HepG2 (cell line): ENCODE measurements around the gene ITGA2. TPM values are rescaled to one million over a fixed set of nuclear protein-coding genes. Genes with fewer than 3 reads are reported as not detected.

ENCODE experiments used
- ATAC-seq: fragments of 200-7000 bp; cut with Tn5 transposase; 3 replicates; pipeline ENCODE4 v1.9.1; 2020; ENCODE audit warnings: mild to moderate bottlenecking, moderate library complexity
- BruUV-seq: library from RNA; stranded (reverse); fragments of 400-500 nt; replicated peaks from 2 replicates; lab custom pipeline; 2021; lab: Mats Ljungman, UMichigan
- CTCF ChIA-PET: fragments of 300-600 bp; formaldehyde crosslinking; extraction: SDS; loops from one replicate; lab custom pipeline; 2021; ENCODE audit warnings: low total read pairs, inconsistent platforms, low intra/inter-chr PET ratio; lab: Yijun Ruan, JAX
- POLR2A ChIA-PET: fragments of 350-600 bp; sonication (Branson Sonifier 250); formaldehyde crosslinking; loops from one replicate; lab custom pipeline; 2020; ENCODE audit warnings: antibody characterized with exemption, inconsistent platforms; lab: Yijun Ruan, JAX
- DNase-seq: peaks from one replicate; pipeline ENCODE4 v3.0.0-alpha.2; 2015; ENCODE audit warnings: low spot score
- FAIRE-seq: peaks from 3 replicates; lab custom pipeline; 2011; peaks lifted over from hg19 to GRCh38; lab: Jason Lieb, UNC
- H2AFZ ChIP-seq: one replicate; pipeline ENCODE4 v1.6.1; 2011; ENCODE audit warnings: low read length, inconsistent platforms
- H3K27ac ChIP-seq: fragments of 300-600 bp; 3 replicates; pipeline ENCODE4 v1.8.0; 2011; ENCODE audit warnings: mixed run types, mild to moderate bottlenecking, mixed read lengths, low read length, inconsistent platforms; ENCODE audit not compliant: insufficient read depth; ENCODE audit errors: extremely low read length
- H3K27me3 ChIP-seq, 2 experiments: fragments of 200-600 bp in 1 of 2; 2 replicates in 1 of 2; 3 replicates in 1 of 2; pipeline versions ENCODE4 v1.6.0 to v1.8.0; 2011; ENCODE audit warnings: low read length in 2 of 2, mild to moderate bottlenecking in 2 of 2, moderate library complexity in 2 of 2, inconsistent platforms in 1 of 2; ENCODE audit not compliant: insufficient read depth in 2 of 2, control insufficient read depth in 1 of 2
- H3K36me3 ChIP-seq, 2 experiments: fragments of 200-600 bp in 1 of 2; replicated peaks in 1 of 2; 2 replicates in 1 of 2; 3 replicates in 1 of 2; pipeline versions ENCODE4 v1.5.1 to v1.8.0; 2011; ENCODE audit warnings: low read length in 2 of 2, inconsistent platforms in 1 of 2; ENCODE audit not compliant: insufficient read depth in 2 of 2, control insufficient read depth in 1 of 2
- H3K4me1 ChIP-seq: 2 replicates; pipeline ENCODE4 v1.5.1; 2012; ENCODE audit warnings: low read length, inconsistent platforms; ENCODE audit not compliant: insufficient read depth
- H3K4me2 ChIP-seq: 2 replicates; pipeline ENCODE4 v1.6.0; 2011; ENCODE audit warnings: low read depth, low read length, inconsistent platforms
- H3K4me3 ChIP-seq, 3 experiments: fragments of 200-600 bp in 1 of 3; sonication (generic), shearing (Covaris generic) in 1 of 3; replicated peaks in 1 of 3; 2 replicates each; pipeline ENCODE4 v1.5.1; 2011 to 2016; ENCODE audit warnings: low read length in 3 of 3, inconsistent platforms in 2 of 3, low read depth in 2 of 3, mild to moderate bottlenecking in 2 of 3, control low read depth in 1 of 3, mixed read lengths in 1 of 3; ENCODE audit not compliant: insufficient read depth in 1 of 3
- H3K79me2 ChIP-seq: one replicate; pipeline ENCODE4 v1.6.1; 2011; ENCODE audit warnings: low read length, inconsistent platforms; ENCODE audit not compliant: insufficient read depth
- H3K9ac ChIP-seq: 2 replicates; pipeline ENCODE4 v1.6.0; 2011; ENCODE audit warnings: mild to moderate bottlenecking, low read depth, low read length, inconsistent platforms; ENCODE audit not compliant: insufficient read depth
- H3K9me3 ChIP-seq: 2 replicates; pipeline ENCODE4 v1.5.1; 2012; ENCODE audit warnings: mild to moderate bottlenecking, low read length
- H4K20me1 ChIP-seq: 2 replicates; pipeline ENCODE4 v1.6.0; 2011; ENCODE audit warnings: inconsistent platforms, mild to moderate bottlenecking, low read length, moderate library complexity; ENCODE audit not compliant: insufficient read depth
- CENPT ChIP-seq: sonication (generic); formaldehyde crosslinking; IDR thresholded peaks from 2 replicates; pipeline ENCODE4 v1.8.0; 2022; ENCODE audit warnings: low read depth, mild to moderate bottlenecking, moderate library complexity, missing genetic modification reagents
- CERS6 ChIP-seq: sonication (generic); formaldehyde crosslinking; IDR thresholded peaks from 2 replicates; pipeline ENCODE4 v1.5.0; 2020; ENCODE audit warnings: missing genetic modification reagents
- ETV6 ChIP-seq: sonication (generic); formaldehyde crosslinking; conservative IDR thresholded peaks from 2 replicates; pipeline ENCODE4 v1.4.0; 2020; ENCODE audit warnings: missing genetic modification reagents
- FOXM1 ChIP-seq: sonication (generic); formaldehyde crosslinking; IDR thresholded peaks from 2 replicates; pipeline ENCODE4 v1.5.0; 2020; ENCODE audit warnings: missing genetic modification reagents
- NR2F2 ChIP-seq: IDR thresholded peaks from 2 replicates; pipeline ENCODE4 v1.6.1; 2012; ENCODE audit warnings: low read depth, inconsistent platforms, borderline replicate concordance
- RAD51 ChIP-seq: fragments of 450-650 bp; IDR thresholded peaks from 2 replicates; pipeline ENCODE4 v1.6.1; 2016; ENCODE audit warnings: borderline replicate concordance
- SRY ChIP-seq: sonication (generic); formaldehyde crosslinking; IDR thresholded peaks from 2 replicates; pipeline ENCODE4 v1.8.0; 2022; ENCODE audit warnings: mild to moderate bottlenecking, missing genetic modification reagents
- SUZ12 ChIP-seq: fragments of 150-350 bp; IDR thresholded peaks from 2 replicates; pipeline ENCODE4 v1.6.1; 2014; ENCODE audit warnings: low read depth, low read length
- U2AF2 ChIP-seq: fragments of 200-400 bp; formaldehyde crosslinking; IDR thresholded peaks from 2 replicates; pipeline ENCODE4 v1.6.1; 2017; ENCODE audit warnings: low read depth, mild to moderate bottlenecking, low read length
- ZNF124 ChIP-seq: sonication (generic); formaldehyde crosslinking; IDR thresholded peaks from 2 replicates; pipeline ENCODE4 v1.4.0; 2020; ENCODE audit warnings: missing genetic modification reagents
- ZNF260 ChIP-seq: sonication (generic); formaldehyde crosslinking; IDR thresholded peaks from 2 replicates; pipeline ENCODE4 v1.4.0; 2020; ENCODE audit warnings: missing genetic modification reagents, low read depth, mild to moderate bottlenecking, borderline replicate concordance
- ZNF547 ChIP-seq: sonication (generic); formaldehyde crosslinking; IDR thresholded peaks from 2 replicates; pipeline ENCODE4 v1.5.1; 2020; ENCODE audit warnings: mild to moderate bottlenecking, missing genetic modification reagents
- ZNF746 ChIP-seq: sonication (generic); formaldehyde crosslinking; IDR thresholded peaks from 2 replicates; pipeline ENCODE4 v1.8.0; 2022; ENCODE audit warnings: mild to moderate bottlenecking, missing genetic modification reagents
- WGBS: methylation state at CpG from one replicate; pipeline ENCODE4 v1.1.6; 2017; ENCODE audit warnings: low lambda C conversion rate; 5-methylcytosine and 5-hydroxymethylcytosine counted together
- in situ Hi-C: cut with HindIII; loops from 2 replicates; pipeline ENCODE4 v1.10.0; 2017; ENCODE audit warnings: low pct_unique_long_range_greater_than_20kb; ENCODE audit not compliant: extremely low pct_ligation_motif_present
- intact Hi-C: fragments of 100-400 bp; cut with micrococcal nuclease; formaldehyde crosslinking; loops from one replicate; pipeline ENCODE4 v1.10.0; 2022; ENCODE audit not compliant: unreplicated experiment
- polyA plus RNA-seq, 8 experiments: library from polyadenylated mRNA; depleted of rRNA in 3 of 8; stranded (reverse) in 7 of 8; unstranded in 1 of 8; fragments of >200 nt; fragmentation: Illumina TruSeq in 4 of 8; extraction: Trizol in 4 of 8; gene quantifications; 2 replicates each; pipeline versions ENCODE4 v1.2.1 to v1.2.3, GENCODE V29; 2011 to 2016; ENCODE audit warnings: low read depth in 4 of 8, missing spikeins in 1 of 8, mixed read lengths in 1 of 8; ENCODE audit not compliant: insufficient read depth in 1 of 8
- total RNA-seq, 5 experiments: library from RNA; depleted of rRNA; stranded (reverse); fragments of >200 nt; fragmentation: Illumina TruSeq; extraction: Trizol; gene quantifications; 2 replicates each; pipeline ENCODE4 v1.2.3, GENCODE V29; 2016; ENCODE audit warnings: low read depth in 1 of 5
- TF ChIP-seq, protein P1 (sequence below): sonication (generic); formaldehyde crosslinking; IDR thresholded peaks from 2 replicates; pipeline ENCODE4 v1.8.0; 2022; ENCODE audit warnings: missing genetic modification reagents, mild to moderate bottlenecking, borderline replicate concordance
- TF ChIP-seq, protein P2 (sequence below): sonication (generic); formaldehyde crosslinking; IDR thresholded peaks from 2 replicates; pipeline ENCODE4 v1.8.0; 2022; ENCODE audit warnings: missing genetic modification reagents, low read depth, mild to moderate bottlenecking, borderline replicate concordance
- TF ChIP-seq, protein P3 (sequence below): sonication (generic); formaldehyde crosslinking; IDR thresholded peaks from 2 replicates; pipeline ENCODE4 v1.4.0; 2020; ENCODE audit warnings: missing genetic modification reagents

Gene ITGA2
- total and polyA plus RNA-seq, 2 of the 13 experiments (the other 11 are each of a cell fraction or from before 2014, with no cell fraction given): 15.8 to 58.3 TPM

DNA sequence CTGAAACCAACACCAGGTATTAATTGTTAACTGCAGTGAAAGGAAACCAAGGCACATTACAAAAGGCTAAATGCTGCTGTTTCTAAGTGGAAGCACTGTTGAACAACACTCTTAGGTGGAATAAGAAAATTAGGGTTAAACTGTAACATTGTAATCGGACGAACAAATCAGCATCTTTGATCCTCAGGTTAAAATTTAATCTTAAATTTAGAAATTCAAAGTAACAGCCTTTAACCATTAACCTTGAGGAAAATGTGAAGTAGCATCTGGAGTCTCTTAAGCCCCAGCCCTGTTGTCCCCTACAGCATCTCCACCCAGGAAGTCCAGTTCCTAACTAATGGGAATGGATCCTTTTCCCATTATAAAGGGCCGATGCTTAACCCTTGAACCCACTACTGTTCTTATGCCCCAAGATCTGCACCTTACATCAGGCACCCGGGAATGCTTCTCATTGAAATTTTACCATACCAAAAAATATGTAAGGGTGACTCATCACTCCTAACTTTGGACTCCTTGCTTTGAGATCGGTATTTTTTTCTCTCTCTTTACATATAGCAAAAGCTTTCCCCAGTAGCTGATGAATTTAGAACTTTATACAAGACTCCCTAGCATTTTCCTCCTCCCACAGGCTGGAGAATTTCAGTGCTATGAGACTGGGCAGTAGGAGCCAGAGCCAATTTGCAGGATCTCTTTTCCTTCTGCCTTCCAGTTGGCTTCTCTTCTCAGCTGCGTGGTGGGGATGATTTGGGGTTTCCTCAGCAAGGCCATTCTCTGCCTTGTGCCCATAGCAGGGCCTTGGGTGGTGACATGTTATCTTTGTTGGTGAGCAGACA is 32.0 kb upstream of the ITGA2 start (continued):
- TF ChIP-seq U2AF2 (no peak), NR2F2 (no peak)

DNA sequence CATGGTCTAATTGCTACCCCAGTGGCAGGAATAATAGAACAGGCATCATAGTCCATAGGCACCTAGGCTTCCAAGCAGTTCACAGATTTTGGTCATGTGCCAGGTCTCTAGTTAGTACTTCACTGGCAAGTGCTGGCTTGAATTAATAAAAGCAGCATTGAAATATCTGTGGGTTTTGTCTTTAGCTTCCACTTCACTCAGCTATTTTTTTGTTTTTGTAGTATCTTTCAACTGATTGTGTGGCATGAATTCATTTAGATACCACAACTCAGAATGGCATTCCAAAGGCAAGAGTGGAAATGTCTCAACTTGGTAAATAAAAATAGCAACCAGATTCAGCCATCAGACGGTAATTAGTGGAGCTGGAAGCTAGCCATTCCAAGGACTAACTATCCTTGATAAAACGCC is 27.9 kb upstream of the ITGA2 start:
- Histone ChIP-seq H3K79me2 (no peaks in the 10 kb centered on the region), H3K4me3 (no peak overlapping the region), H3K4me1 (peaks cover 27% of the 10 kb centered on the region), H3K27ac (no peak overlapping the region), H3K36me3 (no peaks in the 10 kb centered on the region), H3K9ac (no peak overlapping the region), H3K27me3 (no peaks in the 10 kb centered on the region), H2AFZ (no peak overlapping the region), H4K20me1 (no peaks in the 10 kb centered on the region), H3K9me3 (no peaks in the 10 kb centered on the region), H3K4me2 (no peak overlapping the region)
- 88% methylated on average over 2 of the region's 2 CpGs for WGBS
- ChIA-PET CTCF (no interaction called here), POLR2A (no interaction called here)
- no TSS peak for BruUV-seq
- in situ Hi-C loops (no loop called here), intact Hi-C loops (no loop called here)
- FAIRE-seq (no peak), ATAC-seq (no peak), DNase-seq (no peak)
- TF ChIP-seq SRY (CRISPR knock-in tag): no peak
- TF ChIP-seq, protein P1, sequence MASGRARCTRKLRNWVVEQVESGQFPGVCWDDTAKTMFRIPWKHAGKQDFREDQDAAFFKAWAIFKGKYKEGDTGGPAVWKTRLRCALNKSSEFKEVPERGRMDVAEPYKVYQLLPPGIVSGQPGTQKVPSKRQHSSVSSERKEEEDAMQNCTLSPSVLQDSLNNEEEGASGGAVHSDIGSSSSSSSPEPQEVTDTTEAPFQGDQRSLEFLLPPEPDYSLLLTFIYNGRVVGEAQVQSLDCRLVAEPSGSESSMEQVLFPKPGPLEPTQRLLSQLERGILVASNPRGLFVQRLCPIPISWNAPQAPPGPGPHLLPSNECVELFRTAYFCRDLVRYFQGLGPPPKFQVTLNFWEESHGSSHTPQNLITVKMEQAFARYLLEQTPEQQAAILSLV (CRISPR knock-in tag): no peak
- no peak for TF ChIP-seq ZNF746
- no peak for TF ChIP-seq ZNF547
- TF ChIP-seq, protein P2, sequence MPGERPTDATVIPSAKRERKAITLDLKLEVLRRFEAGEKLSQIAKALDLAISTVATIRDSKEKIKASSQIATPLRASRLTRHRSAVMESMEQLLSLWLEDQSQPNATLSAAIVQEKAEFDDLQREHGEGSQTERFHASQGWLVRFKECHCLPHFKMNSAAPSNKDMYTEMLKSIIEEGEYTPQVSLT: no peak
- TF ChIP-seq RAD51: no peak
- TF ChIP-seq CERS6 (CRISPR knock-in tag): no peak
- TF ChIP-seq ETV6 (CRISPR knock-in tag): no peak
- no peak for TF ChIP-seq FOXM1 (CRISPR knock-in tag)
- TF ChIP-seq, protein P3, sequence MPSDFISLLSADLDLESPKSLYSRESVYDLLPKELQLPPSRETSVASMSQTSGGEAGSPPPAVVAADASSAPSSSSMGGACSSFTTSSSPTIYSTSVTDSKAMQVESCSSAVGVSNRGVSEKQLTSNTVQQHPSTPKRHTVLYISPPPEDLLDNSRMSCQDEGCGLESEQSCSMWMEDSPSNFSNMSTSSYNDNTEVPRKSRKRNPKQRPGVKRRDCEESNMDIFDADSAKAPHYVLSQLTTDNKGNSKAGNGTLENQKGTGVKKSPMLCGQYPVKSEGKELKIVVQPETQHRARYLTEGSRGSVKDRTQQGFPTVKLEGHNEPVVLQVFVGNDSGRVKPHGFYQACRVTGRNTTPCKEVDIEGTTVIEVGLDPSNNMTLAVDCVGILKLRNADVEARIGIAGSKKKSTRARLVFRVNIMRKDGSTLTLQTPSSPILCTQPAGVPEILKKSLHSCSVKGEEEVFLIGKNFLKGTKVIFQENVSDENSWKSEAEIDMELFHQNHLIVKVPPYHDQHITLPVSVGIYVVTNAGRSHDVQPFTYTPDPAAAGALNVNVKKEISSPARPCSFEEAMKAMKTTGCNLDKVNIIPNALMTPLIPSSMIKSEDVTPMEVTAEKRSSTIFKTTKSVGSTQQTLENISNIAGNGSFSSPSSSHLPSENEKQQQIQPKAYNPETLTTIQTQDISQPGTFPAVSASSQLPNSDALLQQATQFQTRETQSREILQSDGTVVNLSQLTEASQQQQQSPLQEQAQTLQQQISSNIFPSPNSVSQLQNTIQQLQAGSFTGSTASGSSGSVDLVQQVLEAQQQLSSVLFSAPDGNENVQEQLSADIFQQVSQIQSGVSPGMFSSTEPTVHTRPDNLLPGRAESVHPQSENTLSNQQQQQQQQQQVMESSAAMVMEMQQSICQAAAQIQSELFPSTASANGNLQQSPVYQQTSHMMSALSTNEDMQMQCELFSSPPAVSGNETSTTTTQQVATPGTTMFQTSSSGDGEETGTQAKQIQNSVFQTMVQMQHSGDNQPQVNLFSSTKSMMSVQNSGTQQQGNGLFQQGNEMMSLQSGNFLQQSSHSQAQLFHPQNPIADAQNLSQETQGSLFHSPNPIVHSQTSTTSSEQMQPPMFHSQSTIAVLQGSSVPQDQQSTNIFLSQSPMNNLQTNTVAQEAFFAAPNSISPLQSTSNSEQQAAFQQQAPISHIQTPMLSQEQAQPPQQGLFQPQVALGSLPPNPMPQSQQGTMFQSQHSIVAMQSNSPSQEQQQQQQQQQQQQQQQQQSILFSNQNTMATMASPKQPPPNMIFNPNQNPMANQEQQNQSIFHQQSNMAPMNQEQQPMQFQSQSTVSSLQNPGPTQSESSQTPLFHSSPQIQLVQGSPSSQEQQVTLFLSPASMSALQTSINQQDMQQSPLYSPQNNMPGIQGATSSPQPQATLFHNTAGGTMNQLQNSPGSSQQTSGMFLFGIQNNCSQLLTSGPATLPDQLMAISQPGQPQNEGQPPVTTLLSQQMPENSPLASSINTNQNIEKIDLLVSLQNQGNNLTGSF (CRISPR knock-in tag): no peak
- no peak for TF ChIP-seq ZNF124 (CRISPR knock-in tag)
- TF ChIP-seq CENPT (CRISPR knock-in tag): no peak
- no peak for TF ChIP-seq ZNF260 (CRISPR knock-in tag)
- no peak for TF ChIP-seq SUZ12
